ENCODE measurements around the gene KCNK10. TPM values are rescaled to one million over a fixed set of nuclear protein-coding genes. Genes with fewer than 3 reads are reported as not detected.

The KCNK10 gene
- total and polyA plus RNA-seq, 2 experiments from 2014 or later = not detected

- Histone ChIP-seq H3K4me3 (no peak overlapping the region), H3F3A (ENCODE audit: insufficient read depth) (no peaks in the 10 kb centered on the region), H3K79me2 (ENCODE audit: insufficient read depth) (no peaks in the 10 kb centered on the region), H3K36me3 (ENCODE audit: low read depth) (no peaks in the 10 kb centered on the region), H3K9me3 (ENCODE audit: low read depth) (no peaks in the 10 kb centered on the region), H3K4me2 (ENCODE audit: unreplicated experiment) (no peak overlapping the region), H3K27me3 (replicated peaks; ENCODE audit: insufficient read depth) (no peaks in the 10 kb centered on the region), H3K27ac (no peak overlapping the region), H4K20me1 (ENCODE audit: insufficient read depth) (no peaks in the 10 kb centered on the region), H3K9me2 (ENCODE audit: insufficient read depth) (no peaks in the 10 kb centered on the region), H3K4me1 (ENCODE audit: insufficient read depth) (no peaks in the 10 kb centered on the region), H2AFZ (no peak overlapping the region), H3K9ac (no peak overlapping the region)
- in situ Hi-C loops (cut with MboI) = no loop called here
- DNase-seq = no peak
- TF ChIP-seq EZH2 (IDR thresholded peaks at IDR 0.05; ENCODE audit: insufficient read depth, poor library complexity, severe bottlenecking) (no peak), EZH2phosphoT487 (IDR thresholded peaks at IDR 0.05; ENCODE audit: insufficient read depth, low read depth) (no peak)
- WGBS, 2 experiments (ENCODE audit: low coverage in 1 of 2, low lambda C conversion rate in 2 of 2, missing lambda C conversion rate in 2 of 2) = 29% methylated on average over 2 of the region's 2 CpGs
Observed at GRCh38 chr14:88359500-88359899, 36.4 kb upstream of the KCNK10 start.

- Histone ChIP-seq H3K79me2 (ENCODE audit: insufficient read depth) (no peaks in the 10 kb centered on the region), H4K20me1 (ENCODE audit: insufficient read depth) (no peaks in the 10 kb centered on the region), H3F3A (ENCODE audit: insufficient read depth) (no peaks in the 10 kb centered on the region), H3K27me3 (replicated peaks; ENCODE audit: insufficient read depth) (no peaks in the 10 kb centered on the region), H3K4me3 (no peak overlapping the region), H3K4me2 (ENCODE audit: unreplicated experiment) (no peak overlapping the region), H2AFZ (no peak overlapping the region), H3K4me1 (ENCODE audit: insufficient read depth) (no peaks in the 10 kb centered on the region), H3K9me3 (ENCODE audit: low read depth) (no peaks in the 10 kb centered on the region), H3K36me3 (ENCODE audit: low read depth) (no peaks in the 10 kb centered on the region), H3K9me2 (ENCODE audit: insufficient read depth) (no peaks in the 10 kb centered on the region), H3K9ac (no peak overlapping the region), H3K27ac (no peak overlapping the region)
- in situ Hi-C loops (cut with MboI) = no loop called here
- WGBS, 2 experiments (ENCODE audit: low coverage in 1 of 2, low lambda C conversion rate in 2 of 2, missing lambda C conversion rate in 2 of 2) = 38 to 39% methylated on average over 3 of the region's 3 CpGs
- TF ChIP-seq EZH2phosphoT487 (IDR thresholded peaks at IDR 0.05; ENCODE audit: insufficient read depth, low read depth) = no peak
- no peak for TF ChIP-seq EZH2 (IDR thresholded peaks at IDR 0.05; ENCODE audit: insufficient read depth, poor library complexity, severe bottlenecking)
- no peak for DNase-seq
Observed at GRCh38 chr14:88354358-88354757, 31.3 kb upstream of the KCNK10 start.

GRCh38 chr14:88352698-88353097 lies 29.6 kb upstream of the KCNK10 start:
- Histone ChIP-seq H3K27ac (no peak overlapping the region), H3K4me1 (ENCODE audit: insufficient read depth) (no peaks in the 10 kb centered on the region), H3K36me3 (ENCODE audit: low read depth) (no peaks in the 10 kb centered on the region), H3K4me3 (no peak overlapping the region), H3K4me2 (ENCODE audit: unreplicated experiment) (no peak overlapping the region), H3K9ac (no peak overlapping the region), H2AFZ (no peak overlapping the region), H3K79me2 (ENCODE audit: insufficient read depth) (no peaks in the 10 kb centered on the region), H3F3A (ENCODE audit: insufficient read depth) (no peaks in the 10 kb centered on the region), H4K20me1 (ENCODE audit: insufficient read depth) (no peaks in the 10 kb centered on the region), H3K9me2 (ENCODE audit: insufficient read depth) (no peaks in the 10 kb centered on the region), H3K9me3 (ENCODE audit: low read depth) (no peaks in the 10 kb centered on the region), H3K27me3 (replicated peaks; ENCODE audit: insufficient read depth) (no peaks in the 10 kb centered on the region)
- in situ Hi-C loops (cut with MboI) = no loop called here
- WGBS, 2 experiments (ENCODE audit: low coverage in 1 of 2, low lambda C conversion rate in 2 of 2, missing lambda C conversion rate in 2 of 2) = 20% methylated on average over 3 of the region's 3 CpGs
- DNase-seq = no peak
- TF ChIP-seq EZH2 (IDR thresholded peaks at IDR 0.05; ENCODE audit: insufficient read depth, poor library complexity, severe bottlenecking) = no peak
- no peak for TF ChIP-seq EZH2phosphoT487 (IDR thresholded peaks at IDR 0.05; ENCODE audit: insufficient read depth, low read depth)

GRCh38 chr14:88351966-88352691 lies 29.1 kb upstream of the KCNK10 start:
- Histone ChIP-seq H3K9me2 (ENCODE audit: insufficient read depth) (no peaks in the 10 kb centered on the region), H3K36me3 (ENCODE audit: low read depth) (no peaks in the 10 kb centered on the region), H3K27me3 (replicated peaks; ENCODE audit: insufficient read depth) (no peaks in the 10 kb centered on the region), H2AFZ (no peak overlapping the region), H3K27ac (no peak overlapping the region), H3K4me3 (no peak overlapping the region), H4K20me1 (ENCODE audit: insufficient read depth) (no peaks in the 10 kb centered on the region), H3F3A (ENCODE audit: insufficient read depth) (no peaks in the 10 kb centered on the region), H3K9me3 (ENCODE audit: low read depth) (no peaks in the 10 kb centered on the region), H3K4me1 (ENCODE audit: insufficient read depth) (no peaks in the 10 kb centered on the region), H3K9ac (no peak overlapping the region), H3K4me2 (ENCODE audit: unreplicated experiment) (no peak overlapping the region), H3K79me2 (ENCODE audit: insufficient read depth) (no peaks in the 10 kb centered on the region)
- WGBS, 2 experiments (ENCODE audit: low coverage in 1 of 2, low lambda C conversion rate in 2 of 2, missing lambda C conversion rate in 2 of 2) = 21 to 28% methylated on average over 4 of the region's 4 CpGs
- in situ Hi-C loops (cut with MboI) = no loop called here
- no peak for DNase-seq
- TF ChIP-seq EZH2phosphoT487 (IDR thresholded peaks at IDR 0.05; ENCODE audit: insufficient read depth, low read depth) (no peak), EZH2 (IDR thresholded peaks at IDR 0.05; ENCODE audit: insufficient read depth, poor library complexity, severe bottlenecking) (no peak)

Data from GM23248 (cell line).